K562 (cell line): ENCODE data around the gene RMC1. TPM values are rescaled to one million over a fixed set of nuclear protein-coding genes. Genes with fewer than 3 reads are reported as not detected.

Experiments
- ARID2 ChIP-seq: fragments of 450-650 bp; IDR thresholded peaks from 2 replicates; pipeline ENCODE4 v1.6.1; 2017; ENCODE audit warnings: antibody characterized with exemption, mild to moderate bottlenecking
- CCNT2 ChIP-seq: IDR thresholded peaks from 2 replicates; pipeline ENCODE4 v1.6.1; 2011; ENCODE audit warnings: borderline replicate concordance, low read depth, mild to moderate bottlenecking, moderate library complexity, mixed read lengths, low read length; ENCODE audit not compliant: insufficient read length; ENCODE audit errors: extremely low read depth
- E2F1 ChIP-seq: sonication (generic); formaldehyde crosslinking; IDR thresholded peaks from 2 replicates; pipeline ENCODE4 v1.8.1; 2023; ENCODE audit warnings: mild to moderate bottlenecking, missing genetic modification reagents, moderate library complexity
- E2F8 ChIP-seq: fragments of 450-650 bp; IDR thresholded peaks from 2 replicates; pipeline ENCODE4 v1.7.1; 2018; ENCODE audit warnings: mild to moderate bottlenecking, low read depth; ENCODE audit not compliant: partially characterized antibody
- FOXA3 ChIP-seq, 2 experiments: fragments of 450-650 bp in 1 of 2; sonication (generic) in 1 of 2; formaldehyde crosslinking; IDR thresholded peaks in 1 of 2; conservative IDR thresholded peaks in 1 of 2; 2 replicates each; pipeline versions ENCODE4 v1.4.0 to v1.8.0; 2020 to 2022; ENCODE audit warnings: mild to moderate bottlenecking in 2 of 2, missing genetic modification reagents in 1 of 2
- HLTF ChIP-seq: fragments of 450-650 bp; IDR thresholded peaks from 2 replicates; pipeline ENCODE4 v1.6.1; 2016
- JUN ChIP-seq, 2 experiments: sonication (generic) in 1 of 2; formaldehyde crosslinking in 1 of 2; IDR thresholded peaks; 2 replicates each; pipeline versions ENCODE4 v1.6.1 to v1.8.0; 2012 to 2022; ENCODE audit warnings: borderline replicate concordance in 2 of 2, mild to moderate bottlenecking in 2 of 2, improper control_type of control experiment in 1 of 2, low read depth in 1 of 2, low read length in 1 of 2, missing genetic modification reagents in 1 of 2
- MCM3 ChIP-seq: fragments of 450-650 bp; IDR thresholded peaks from 2 replicates; pipeline ENCODE4 v1.6.1; 2016
- PHF21A ChIP-seq: fragments of 450-650 bp; IDR thresholded peaks from 2 replicates; pipeline ENCODE4 v1.6.1; 2017; ENCODE audit warnings: low read depth, borderline replicate concordance
- SMAD1 ChIP-seq: fragments of 150-350 bp; IDR thresholded peaks from 2 replicates; pipeline ENCODE4 v1.6.1; 2014; ENCODE audit warnings: low read length, low read depth; ENCODE audit not compliant: partially characterized antibody
- SREBF2 ChIP-seq: sonication (generic); formaldehyde crosslinking; IDR thresholded peaks from 2 replicates; pipeline ENCODE4 v1.4.0; 2020; ENCODE audit warnings: mild to moderate bottlenecking, missing genetic modification reagents
- TAF9B ChIP-seq: fragments of 450-650 bp; IDR thresholded peaks from 2 replicates; pipeline ENCODE4 v1.6.1; 2018; ENCODE audit warnings: mild to moderate bottlenecking; ENCODE audit not compliant: partially characterized antibody
- TEAD2 ChIP-seq: fragments of 450-650 bp; IDR thresholded peaks from 2 replicates; pipeline ENCODE4 v1.6.1; 2016; ENCODE audit warnings: missing genetic modification characterization, control low read depth, missing compliant biosample characterization
- ZKSCAN3 ChIP-seq: fragments of 250-450 bp; sonication (Bioruptor Pico); IDR thresholded peaks from 2 replicates; pipeline ENCODE4 v1.4.0; 2020
- ZNF175 ChIP-seq: fragments of 200-800 bp; sonication (Bioruptor generic); IDR thresholded peaks from 2 replicates; pipeline ENCODE4 v1.6.1; 2016; ENCODE audit warnings: low read depth, mild to moderate bottlenecking, missing genetic modification characterization, missing compliant biosample characterization
- ZNF316 ChIP-seq: fragments of 450-650 bp; IDR thresholded peaks from 2 replicates; pipeline ENCODE4 v1.6.1; 2016
- ZNF592 ChIP-seq: fragments of 450-650 bp; IDR thresholded peaks from 2 replicates; pipeline ENCODE4 v1.6.1; 2017; ENCODE audit warnings: antibody characterized with exemption, mild to moderate bottlenecking
- ZNF695 ChIP-seq: fragments of 450-650 bp; formaldehyde crosslinking; IDR thresholded peaks from 2 replicates; pipeline ENCODE4 v1.4.0; 2020; ENCODE audit warnings: mild to moderate bottlenecking, moderate library complexity
- ZNF707 ChIP-seq: fragments of 250-450 bp; sonication (Bioruptor Pico); conservative IDR thresholded peaks from 2 replicates; pipeline ENCODE4 v1.8.0; 2022; ENCODE audit warnings: inconsistent platforms, mild to moderate bottlenecking, moderate library complexity
- polyA plus RNA-seq, 8 experiments: library from polyadenylated mRNA; depleted of rRNA in 4 of 8; stranded (reverse) in 5 of 8; unstranded in 3 of 8; fragments of >200 nt; fragmentation: Nextera tagmentation in 2 of 8; fragmentation: Illumina TruSeq in 1 of 8; extraction: Ambion mirVana in 2 of 8; extraction: Trizol in 1 of 8; gene quantifications; 2 replicates each; pipeline versions ENCODE4 v1.2.1 to v1.2.3, GENCODE V29; 2011 to 2014; ENCODE audit warnings: inconsistent platforms in 1 of 8, missing spikeins in 1 of 8
- total RNA-seq, 7 experiments: library from RNA; depleted of rRNA in 6 of 7; stranded (reverse); fragments of >200 nt in 6 of 7; fragmentation: Illumina TruSeq in 2 of 7; extraction: Trizol in 2 of 7; gene quantifications; 2 replicates each; pipeline versions ENCODE4 v1.2.1 to v1.2.3, GENCODE V29; 2011 to 2021; ENCODE audit warnings: low replicate concordance in 1 of 7

RMC1 gene
- total and polyA plus RNA-seq, 9 of the 15 experiments (the other 6 are each of a cell fraction or from before 2014, with no cell fraction given) = 7.5 to 42.4 (median 35.5) TPM

GRCh38 chr18:23528580-23529472, 25.5 kb downstream of the RMC1 start (continued):
- TF ChIP-seq E2F1 (CRISPR knock-in tag) (no peak), SMAD1 (peak; percentile 92), ZNF592 (peak; percentile 95), SREBF2 (CRISPR knock-in tag) (no peak), ZKSCAN3 (CRISPR knock-in tag) (no peak), CCNT2 (peak; percentile 44), MCM3 (no peak), PHF21A (peak; percentile 73; the same call in 1 of the 2 replicates), FOXA3 (CRISPR knock-in tag; conservative IDR thresholded peaks at IDR 0.05 in 1 of 2, IDR thresholded peaks at IDR 0.05 in 1 of 2) (0 out of 4 replicates have a peak, but pooled peaks of 1 of the 2 experiments have one; percentile 29), E2F8 (peak; percentile 30), ZNF316 (peak; percentile 99), JUN (IDR thresholded peaks at IDR 0.05; ENCODE audit: borderline replicate concordance, low read depth, low read length) (peak; percentile 78), JUN (CRISPR knock-in tag; IDR thresholded peaks at IDR 0.05; ENCODE audit: borderline replicate concordance) (peak; percentile 73; the same call in 1 of the 2 replicates), ZNF707 (CRISPR knock-in tag) (peak; percentile 51; the same call in 1 of the 2 replicates), ZNF695 (CRISPR knock-in tag) (no peak), TAF9B (peak; percentile 88), ZNF175 (CRISPR knock-in tag) (no peak), ARID2 (0 out of 2 replicates have a peak, but pooled peaks have one; percentile 6), HLTF (peak; percentile 83; the same call in 1 of the 2 replicates), TEAD2 (tag) (no peak)
